HG02973 (cell line): ENCODE measurements around the gene MVB12B.

Experiments
- ATAC-seq: cut with Tn5 transposase; IDR thresholded peaks from one replicate; pipeline ENCODE4 v1.9.1; 2021; ENCODE audit warnings: moderate library complexity; ENCODE audit not compliant: unreplicated experiment

Gene MVB12B

GRCh38 chr9:126357074-126357473, 30.4 kb downstream of the MVB12B start:
- ATAC-seq: no peak

- ATAC-seq: no peak
Measured at GRCh38 chr9:126360073-126360472, 33.4 kb downstream of the MVB12B start.

- ATAC-seq: no peak
Measured at GRCh38 chr9:126361810-126362238, 35.2 kb downstream of the MVB12B start.

GRCh38 chr9:126363250-126363649, 36.6 kb downstream of the MVB12B start:
- no peak for ATAC-seq

- ATAC-seq: no peak
Measured at GRCh38 chr9:126363847-126364671, 37.4 kb downstream of the MVB12B start.

- no peak for ATAC-seq
Measured at GRCh38 chr9:126365780-126366179, 39.2 kb downstream of the MVB12B start.

GRCh38 chr9:126366366-126367011, 39.9 kb downstream of the MVB12B start:
- no peak for ATAC-seq

- no peak for ATAC-seq
Measured at GRCh38 chr9:126367139-126367538, 40.5 kb downstream of the MVB12B start.

GRCh38 chr9:126367616-126368015, 41.0 kb downstream of the MVB12B start:
- no peak for ATAC-seq

GRCh38 chr9:126368020-126368419, 41.4 kb downstream of the MVB12B start:
- ATAC-seq: no peak

- ATAC-seq: no peak
Measured at GRCh38 chr9:126371007-126371870, 44.6 kb downstream of the MVB12B start.

- ATAC-seq: no peak
Measured at GRCh38 chr9:126372716-126373115, 46.1 kb downstream of the MVB12B start.

GRCh38 chr9:126373241-126373640, 46.6 kb downstream of the MVB12B start:
- ATAC-seq: no peak

GRCh38 chr9:126374366-126374781, 47.7 kb downstream of the MVB12B start:
- ATAC-seq: no peak

- ATAC-seq: no peak
Measured at GRCh38 chr9:126375386-126375785, 48.8 kb downstream of the MVB12B start.

- no peak for ATAC-seq
Measured at GRCh38 chr9:126376311-126377175, 49.9 kb downstream of the MVB12B start.

- no peak for ATAC-seq
Measured at GRCh38 chr9:126377176-126377509, 50.5 kb downstream of the MVB12B start.

- no peak for ATAC-seq
Measured at GRCh38 chr9:126377536-126377935, 50.9 kb downstream of the MVB12B start.

GRCh38 chr9:126378761-126379160, 52.1 kb downstream of the MVB12B start:
- no peak for ATAC-seq

- no peak for ATAC-seq
Measured at GRCh38 chr9:126379661-126380360, 53.2 kb downstream of the MVB12B start.
